HL-60/S4 treated with retinoic acid at 250 ng/mL for 4 days and 3 days (cell line): ENCODE data around the gene BRINP1.

ENCODE experiments used
- in situ Hi-C: fragments of 300-500 bp; cut with MboI; formaldehyde crosslinking; loops from 2 replicates; pipeline ENCODE4 v1.7.0; 2022; ENCODE audit warnings: low sequenced_read_pairs

The BRINP1 gene

DNA sequence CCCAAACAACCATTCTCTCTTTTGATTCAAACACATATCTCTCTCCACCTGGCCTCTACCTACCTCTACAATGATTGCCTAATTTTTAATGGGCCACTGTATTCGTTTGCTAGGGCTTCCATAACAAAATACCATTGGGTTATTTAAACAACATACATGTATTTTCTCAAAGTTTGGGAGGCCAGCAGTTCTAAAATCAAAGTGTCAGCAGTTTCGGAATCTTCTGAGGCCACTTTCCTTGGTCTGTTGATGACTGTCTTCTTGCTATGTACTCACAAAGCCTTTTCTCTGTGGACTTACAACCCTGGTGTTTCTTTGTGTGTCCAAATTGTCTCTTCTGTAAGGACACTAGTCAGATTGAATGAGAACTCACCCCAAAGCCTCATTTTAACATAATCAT lies 214.7 kb downstream of the BRINP1 start:
- in situ Hi-C loops, result no loop called here

DNA sequence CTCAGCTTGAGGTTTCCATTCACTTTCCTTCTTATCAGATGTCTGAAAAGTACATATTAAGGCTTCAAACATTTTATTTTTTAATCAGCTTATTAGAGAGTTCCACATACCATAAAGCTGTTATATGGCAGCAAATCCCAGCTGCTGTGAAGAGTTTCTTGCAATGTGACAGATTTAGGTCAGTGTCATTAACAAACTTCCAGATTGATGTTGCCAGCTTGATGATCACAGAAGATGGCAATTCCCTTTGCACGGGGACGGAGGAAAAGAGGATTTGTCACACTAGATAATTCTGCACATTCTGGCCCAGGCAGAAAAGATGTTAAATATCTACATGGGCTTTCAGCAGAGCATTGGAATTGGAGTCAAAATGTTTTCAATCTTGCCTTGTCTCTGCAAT lies 215.8 kb downstream of the BRINP1 start:
- in situ Hi-C loops, result no loop called here

DNA sequence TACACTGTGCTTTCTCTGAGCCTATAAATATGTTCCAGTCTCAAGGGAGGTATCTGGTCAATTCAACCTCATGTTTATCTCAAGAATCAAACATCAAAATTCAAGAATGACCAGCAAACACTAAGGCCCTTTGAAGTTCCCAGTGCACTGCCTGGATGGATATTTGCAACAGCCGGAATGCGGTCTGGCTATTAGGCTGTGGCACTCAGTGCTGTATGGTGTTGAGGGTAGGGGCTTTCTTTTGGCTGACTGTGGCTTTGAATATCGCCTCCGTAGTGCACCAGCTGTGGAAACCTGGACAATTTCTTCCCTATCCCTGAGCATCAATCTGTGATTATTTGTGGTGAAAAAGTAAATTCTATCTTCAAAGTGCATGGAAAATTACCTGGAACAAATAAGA lies 220.4 kb downstream of the BRINP1 start:
- in situ Hi-C loops, result no loop called here

DNA sequence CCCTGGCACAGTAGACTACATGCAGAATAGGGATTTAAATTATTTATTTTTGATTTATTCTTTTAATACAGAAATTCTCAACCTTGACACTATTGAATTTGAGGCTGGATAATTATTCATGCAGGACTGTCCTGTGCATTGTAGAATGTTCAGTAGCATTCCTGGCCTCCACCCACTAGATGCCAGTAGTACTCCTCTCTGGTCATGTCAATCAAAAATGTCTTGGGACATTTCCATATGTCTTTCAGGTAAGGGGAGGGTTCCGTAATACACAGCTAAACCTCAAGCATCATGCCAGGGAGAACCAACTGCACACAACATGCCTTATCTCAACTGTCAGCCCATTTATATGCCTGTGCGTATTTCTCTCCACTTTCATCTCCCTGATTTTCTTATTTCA lies 231.8 kb downstream of the BRINP1 start:
- in situ Hi-C loops, result no loop called here

DNA sequence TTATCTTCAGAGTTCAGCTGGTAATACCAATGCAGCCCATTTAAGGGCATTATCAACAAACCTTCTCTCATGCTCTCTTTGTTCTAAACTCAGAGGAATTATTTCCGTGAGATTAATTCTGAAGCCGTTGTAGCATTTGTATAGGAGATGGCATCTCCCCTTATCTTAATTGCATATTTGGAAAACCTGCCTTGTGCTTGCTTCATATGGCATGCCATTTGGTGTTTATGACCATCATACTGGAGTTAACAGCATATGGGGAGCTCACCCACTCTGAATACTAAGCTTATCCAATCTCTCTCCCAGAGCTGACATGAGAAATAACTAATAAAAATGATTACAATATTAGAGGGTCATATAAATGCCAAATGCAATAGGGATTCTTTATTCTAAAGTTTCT lies 243.2 kb downstream of the BRINP1 start:
- in situ Hi-C loops, result no loop called here

DNA sequence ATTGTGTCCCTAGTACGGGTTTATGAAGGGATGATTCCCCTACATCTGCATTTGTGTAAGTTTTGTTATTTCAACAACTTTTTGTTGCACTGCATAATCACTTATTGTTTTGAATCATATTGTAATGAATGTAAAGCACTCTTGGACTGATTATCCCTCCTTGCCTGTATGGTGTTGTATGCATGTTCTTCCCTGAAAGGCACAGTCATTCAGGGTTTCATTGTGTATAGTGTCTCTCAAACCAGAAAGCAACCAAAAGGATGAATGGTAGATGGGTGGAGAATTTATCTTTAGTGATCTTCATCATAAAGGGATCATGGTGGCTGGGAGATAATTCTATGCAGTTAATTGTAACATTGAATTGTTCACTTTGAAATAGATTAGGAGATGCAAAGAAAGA lies 247.3 kb downstream of the BRINP1 start:
- in situ Hi-C loops, result no loop called here

DNA sequence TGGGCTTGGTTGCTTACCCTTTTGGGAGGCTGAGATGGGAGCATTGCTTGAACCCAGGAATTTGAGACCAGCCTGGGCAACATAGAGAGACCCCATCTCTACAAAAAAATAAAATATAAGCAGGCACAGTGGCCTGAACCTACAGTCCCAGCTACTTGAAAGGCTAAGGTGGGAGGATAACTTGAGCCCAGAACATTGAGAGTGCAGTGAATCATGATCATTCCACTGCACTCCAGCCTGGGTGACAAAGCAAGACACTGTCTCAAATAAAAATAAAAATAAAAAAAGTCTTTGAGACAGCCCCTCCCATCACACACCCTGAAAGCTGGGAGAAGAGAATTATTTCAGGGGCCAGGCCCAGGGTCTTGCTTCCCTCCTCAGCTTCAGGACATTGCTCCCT lies 251.8 kb downstream of the BRINP1 start:
- in situ Hi-C loops, result no loop called here
